Measurements from ENCODE around the gene KRTAP4-6. TPM values are rescaled to one million over a fixed set of nuclear protein-coding genes. Genes with fewer than 3 reads are reported as not detected.

KRTAP4-6 gene
- total and polyA plus RNA-seq, 2 of the 4 experiments (the other 2 are of a cell fraction): not detected

- WGBS, 2 experiments (ENCODE audit: extremely low coverage in 2 of 2, insufficient read length in 1 of 2): no CpG with 5 or more reads among the region's 1 CpG
- no peak overlapping the region for H2AK9ac ChIP-seq (replicated peaks; ENCODE audit: low read depth, low read length, poor library complexity)
- H4K20me1 ChIP-seq (ENCODE audit: insufficient read depth, low read length): no peaks in the 10 kb centered on the region
- in situ Hi-C loops (cut with MboI; ENCODE audit: low sequenced_read_pairs) (no loop called here), dilution Hi-C loops (cut with HindIII; ENCODE audit: low sequenced_read_pairs, unreplicated experiment) (no loop called here), intact Hi-C loops (cut with micrococcal nuclease) (no loop called here)
- no peak for DNase-seq
- no peak for ATAC-seq (ENCODE audit: low read depth)
- no peaks in the 10 kb centered on the region for H3K79me1 ChIP-seq (ENCODE audit: low read depth in 1 of 2, low read length in 2 of 2)
- CTCF ChIA-PET: no interaction called here
- TF ChIP-seq POLR2A (IDR thresholded peaks at IDR 0.05; ENCODE audit: low read depth, low read length) (no peak), NFE2L2 (IDR thresholded peaks at IDR 0.05; ENCODE audit: low read depth, low read length) (no peak), RCOR1 (IDR thresholded peaks at IDR 0.05; ENCODE audit: insufficient replicate concordance, low read length) (no peak), MXI1 (IDR thresholded peaks at IDR 0.05; ENCODE audit: borderline replicate concordance, low read depth, low read length) (no peak), MAFK (IDR thresholded peaks at IDR 0.05; ENCODE audit: low read depth, low read length) (no peak)
- no peak overlapping the region for H3K4me3 ChIP-seq (ENCODE audit: insufficient read depth, low read depth, low read length)
- H2BK20ac ChIP-seq (ENCODE audit: low read depth, low read length): no peak overlapping the region
- H3K4ac ChIP-seq (ENCODE audit: low read depth, low read length): no peak overlapping the region
- no peak overlapping the region for H2BK15ac ChIP-seq (ENCODE audit: low read depth, low read length)
- no peak overlapping the region; a peak in 1 of 4 replicates for H4K8ac ChIP-seq (ENCODE audit: low read depth in 2 of 2, low read length in 2 of 2)
- no peak overlapping the region for H3K9ac ChIP-seq (ENCODE audit: low read depth, low read length)
- H3K27ac ChIP-seq (ENCODE audit: insufficient read depth, low read length): no peak overlapping the region
- no peak overlapping the region for H3K4me2 ChIP-seq (ENCODE audit: low read depth, low read length)
- POLR2A ChIA-PET (ENCODE audit: unreplicated experiment): no interaction called here
- H4K5ac ChIP-seq (ENCODE audit: low read depth, low read length): no peak overlapping the region
- no peak overlapping the region for H3K56ac ChIP-seq (ENCODE audit: extremely low read depth, insufficient read depth, low read length)
- H3K36me3 ChIP-seq (ENCODE audit: control insufficient read depth, insufficient read depth, low read length): no peaks in the 10 kb centered on the region
- no peak overlapping the region for H2BK5ac ChIP-seq (ENCODE audit: low read depth, low read length, poor library complexity, severe bottlenecking)
- H2AK5ac ChIP-seq (ENCODE audit: low read depth, low read length): no peak overlapping the region
- no peak overlapping the region for H3K18ac ChIP-seq (ENCODE audit: low read depth, low read length)
- no peak overlapping the region for H3K23ac ChIP-seq (ENCODE audit: low read depth, low read length)
- peaks cover 1% of the 10 kb centered on the region; the same call in 1 of the 2 replicates for H3K9me3 ChIP-seq (ENCODE audit: control insufficient read depth, insufficient read depth, low read length)
- BruUV-seq (replicated peaks): no TSS peak
- no peak overlapping the region for H4K91ac ChIP-seq (ENCODE audit: insufficient read depth, low read depth, low read length)
- no peak overlapping the region for H2AFZ ChIP-seq (replicated peaks; ENCODE audit: low read length, poor library complexity)
- no peak overlapping the region for H3K14ac ChIP-seq (replicated peaks; ENCODE audit: low read depth, low read length)
- peaks cover 2% of the 10 kb centered on the region; the same call in 1 of the 2 replicates for H3K4me1 ChIP-seq (ENCODE audit: control insufficient read depth, insufficient read depth, low read length)
- H3K27me3 ChIP-seq (ENCODE audit: control insufficient read depth, insufficient read depth, low read length): no peaks in the 10 kb centered on the region
- no peaks in the 10 kb centered on the region for H3K9me1 ChIP-seq (ENCODE audit: insufficient read depth, low read length)
- H2BK120ac ChIP-seq (ENCODE audit: low read depth, low read length): no peak overlapping the region
Observed at GRCh38 chr17:41127371-41127770, 13.0 kb downstream of the KRTAP4-6 start.
